Liver (tissue), 9 donors: ENCODE results near the gene MGAT5. TPM values are rescaled to one million over a fixed set of nuclear protein-coding genes. Genes with fewer than 3 reads are reported as not detected.

ENCODE experiments used
- DNase-seq: peaks from one replicate; pipeline ENCODE4 v3.0.0-alpha.2; 2017; ENCODE audit warnings: low spot score
- H3K27ac ChIP-seq, 2 donors: one replicate each; pipeline ENCODE4 v1.7.0; 2013; ENCODE audit warnings: inconsistent platforms in 2 of 2, low read length in 2 of 2, control low read depth in 1 of 2, low read depth in 1 of 2, mild to moderate bottlenecking in 1 of 2
- H3K27me3 ChIP-seq, 4 donors: one replicate each; pipeline versions ENCODE4 v1.6.1 to v1.7.0; 2013; ENCODE audit warnings: low read length in 3 of 4, inconsistent platforms in 1 of 4, mild to moderate bottlenecking in 1 of 4, moderate library complexity in 1 of 4; ENCODE audit not compliant: control insufficient read depth in 4 of 4, insufficient read depth in 4 of 4
- H3K36me3 ChIP-seq, 4 donors: one replicate each; pipeline versions ENCODE4 v1.6.1 to v1.7.0; 2013; ENCODE audit warnings: low read length in 3 of 4, mild to moderate bottlenecking in 3 of 4, low read depth in 1 of 4, moderate library complexity in 1 of 4; ENCODE audit not compliant: control insufficient read depth in 4 of 4, insufficient read depth in 3 of 4
- H3K4me1 ChIP-seq, 4 donors: one replicate each; pipeline versions ENCODE4 v1.6.1 to v1.7.0; 2013; ENCODE audit warnings: low read length in 3 of 4, mild to moderate bottlenecking in 3 of 4, moderate library complexity in 1 of 4; ENCODE audit not compliant: control insufficient read depth in 4 of 4, insufficient read depth in 4 of 4
- H3K4me3 ChIP-seq, 3 donors: one replicate each; pipeline versions ENCODE4 v1.6.1 to v1.7.0; 2013; ENCODE audit warnings: low read length in 3 of 3, control low read depth in 1 of 3, low read depth in 1 of 3, mild to moderate bottlenecking in 1 of 3
- H3K9ac ChIP-seq, 2 donors: one replicate each; pipeline ENCODE4 v1.7.0; 2013; ENCODE audit warnings: low read length in 2 of 2, mild to moderate bottlenecking in 2 of 2, moderate library complexity in 2 of 2, control low read depth in 1 of 2, low read depth in 1 of 2
- H3K9me3 ChIP-seq, 4 donors: one replicate each; pipeline versions ENCODE4 v1.6.1 to v1.7.0; 2013; ENCODE audit warnings: low read length in 3 of 4; ENCODE audit not compliant: control insufficient read depth in 4 of 4
- EGR1 ChIP-seq, 2 donors: IDR thresholded peaks; 2 replicates each; pipeline ENCODE4 v1.6.1; 2016 to 2018; ENCODE audit warnings: antibody characterized with exemption in 2 of 2, low read depth in 2 of 2
- FOXA1 ChIP-seq: IDR thresholded peaks from 2 replicates; pipeline ENCODE4 v1.6.1; 2016; ENCODE audit warnings: antibody characterized with exemption
- FOXA2 ChIP-seq: IDR thresholded peaks from 2 replicates; pipeline ENCODE4 v1.6.1; 2016; ENCODE audit warnings: antibody characterized with exemption
- GABPA ChIP-seq, 2 donors: IDR thresholded peaks in 1 of 2; conservative IDR thresholded peaks in 1 of 2; 2 replicates each; pipeline ENCODE4 v1.6.1; 2016; ENCODE audit warnings: antibody characterized with exemption in 2 of 2, mild to moderate bottlenecking in 1 of 2, moderate library complexity in 1 of 2
- HNF4A ChIP-seq, 2 donors: conservative IDR thresholded peaks; 2 replicates each; pipeline ENCODE4 v1.6.1; 2016; ENCODE audit warnings: antibody characterized with exemption in 2 of 2, mild to moderate bottlenecking in 2 of 2
- RXRA ChIP-seq, 2 donors: IDR thresholded peaks; 2 replicates each; pipeline ENCODE4 v1.6.1; 2017 to 2018; ENCODE audit warnings: antibody characterized with exemption in 2 of 2, mild to moderate bottlenecking in 1 of 2
- TAF1 ChIP-seq: conservative IDR thresholded peaks from 2 replicates; pipeline ENCODE4 v1.6.1; 2016; ENCODE audit warnings: antibody characterized with exemption, mild to moderate bottlenecking
- WGBS: extraction: QIAGEN DNeasy Blood & Tissue Kit; methylation state at CpG from one replicate; pipeline ENCODE4 v1.1.7; 2013; 5-methylcytosine and 5-hydroxymethylcytosine counted together
- polyA plus RNA-seq, 2 donors: library from polyadenylated mRNA; stranded (reverse) in 1 of 2; unstranded in 1 of 2; fragments of 200-250 nt in 1 of 2; fragments of >200 nt in 1 of 2; fragmentation: Nextera tagmentation in 1 of 2; extraction: Ambion mirVana in 1 of 2; gene quantifications; one replicate each; pipeline versions ENCODE4 v1.2.1 to v1.2.3, GENCODE V29; 2013 to 2015
- total RNA-seq, 2 donors: library from RNA; depleted of rRNA; stranded (reverse); fragments of >200 nt; gene quantifications; one replicate each; pipeline ENCODE4 v1.2.3, GENCODE V29; 2014
- TF ChIP-seq, protein P1 (sequence below): IDR thresholded peaks from 2 replicates; pipeline ENCODE4 v1.6.1; 2016; ENCODE audit warnings: antibody characterized with exemption, mild to moderate bottlenecking
- TF ChIP-seq, protein P2 (sequence below): IDR thresholded peaks from 2 replicates; pipeline ENCODE4 v1.6.1; 2016; ENCODE audit warnings: antibody characterized with exemption
- TF ChIP-seq, protein P3 (sequence below): fragments of 150-350 bp; IDR thresholded peaks from 2 replicates; pipeline ENCODE4 v1.5.1; 2017; ENCODE audit warnings: improper control_type of control experiment, low read depth, low read length; ENCODE audit not compliant: missing input control
- TF ChIP-seq, protein P4 (sequence below): IDR thresholded peaks from 2 replicates; pipeline ENCODE4 v1.6.1; 2016; ENCODE audit warnings: antibody characterized with exemption
- donor health status: healthy.
- donor health status: healthy.
- donor health status: healthy.
- donor health status: healthy.
- donor health status: healthy.

The MGAT5 gene
- total and polyA plus RNA-seq, 4 donors, result 1.8 to 12.7 (median 5.6) TPM

DNA sequence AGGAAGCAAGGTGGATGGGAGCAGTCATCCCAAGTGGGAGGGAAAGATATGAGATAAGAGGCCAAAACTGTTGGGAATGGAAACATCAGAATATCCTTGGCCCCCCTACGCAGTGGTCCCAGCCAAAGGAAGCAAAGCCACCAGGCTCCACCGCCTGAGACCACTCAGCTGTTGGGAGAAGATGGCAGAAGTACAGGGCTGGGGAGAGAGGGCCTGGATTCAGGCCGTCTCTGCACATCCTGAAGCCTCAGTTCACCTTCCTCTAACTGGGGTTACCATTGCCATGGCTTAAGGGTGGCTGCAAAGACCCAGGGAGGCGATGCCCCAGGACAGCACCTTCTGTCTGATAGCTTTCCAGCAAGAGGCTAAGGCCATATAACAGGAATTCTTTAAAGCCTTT, 193.8 kb downstream of the MGAT5 start:
- no peak overlapping the region for H3K27ac ChIP-seq

DNA sequence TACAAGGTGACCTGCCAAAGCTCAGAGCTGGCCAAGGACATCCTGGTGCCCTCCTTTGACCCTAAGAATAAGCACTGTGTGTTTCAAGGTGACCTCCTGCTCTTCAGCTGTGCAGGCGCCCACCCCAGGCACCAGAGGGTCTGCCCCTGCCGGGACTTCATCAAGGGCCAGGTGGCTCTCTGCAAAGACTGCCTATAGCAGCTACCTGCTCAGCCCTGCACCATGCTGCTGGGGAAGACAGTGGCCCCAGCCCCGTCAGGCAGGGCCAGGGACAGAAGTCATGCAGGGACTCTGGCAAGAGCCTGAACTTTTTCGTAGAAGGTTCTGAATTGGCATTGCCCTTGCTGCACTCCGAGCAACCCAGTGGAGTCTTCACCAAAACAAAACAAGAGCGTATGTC, 194.8 kb downstream of the MGAT5 start:
- Histone ChIP-seq H3K27me3 (no peaks in the 10 kb centered on the region), H3K27ac (no peak overlapping the region), H3K36me3 (peaks cover 0 to 5% (median under 1%) of the 10 kb centered on the region in 4 donors), H3K9ac (no peak overlapping the region), H3K4me3 (no peak overlapping the region), H3K4me1 (peaks cover 4 to 15% (median 9%) of the 10 kb centered on the region in 4 donors), H3K9me3 (no peaks in the 10 kb centered on the region)
- WGBS, result 96% methylated on average over 6 of the region's 6 CpGs
- no peak for TF ChIP-seq EGR1 (IDR thresholded peaks at IDR 0.05; ENCODE audit: low read depth in 2 of 2)
- TF ChIP-seq FOXA2, result no peak
- TF ChIP-seq GABPA (IDR thresholded peaks at IDR 0.05 in 1 of 2, conservative IDR thresholded peaks at IDR 0.05 in 1 of 2), result no peak
- TF ChIP-seq RXRA (IDR thresholded peaks at IDR 0.05), result no peak
- TF ChIP-seq, protein P1, sequence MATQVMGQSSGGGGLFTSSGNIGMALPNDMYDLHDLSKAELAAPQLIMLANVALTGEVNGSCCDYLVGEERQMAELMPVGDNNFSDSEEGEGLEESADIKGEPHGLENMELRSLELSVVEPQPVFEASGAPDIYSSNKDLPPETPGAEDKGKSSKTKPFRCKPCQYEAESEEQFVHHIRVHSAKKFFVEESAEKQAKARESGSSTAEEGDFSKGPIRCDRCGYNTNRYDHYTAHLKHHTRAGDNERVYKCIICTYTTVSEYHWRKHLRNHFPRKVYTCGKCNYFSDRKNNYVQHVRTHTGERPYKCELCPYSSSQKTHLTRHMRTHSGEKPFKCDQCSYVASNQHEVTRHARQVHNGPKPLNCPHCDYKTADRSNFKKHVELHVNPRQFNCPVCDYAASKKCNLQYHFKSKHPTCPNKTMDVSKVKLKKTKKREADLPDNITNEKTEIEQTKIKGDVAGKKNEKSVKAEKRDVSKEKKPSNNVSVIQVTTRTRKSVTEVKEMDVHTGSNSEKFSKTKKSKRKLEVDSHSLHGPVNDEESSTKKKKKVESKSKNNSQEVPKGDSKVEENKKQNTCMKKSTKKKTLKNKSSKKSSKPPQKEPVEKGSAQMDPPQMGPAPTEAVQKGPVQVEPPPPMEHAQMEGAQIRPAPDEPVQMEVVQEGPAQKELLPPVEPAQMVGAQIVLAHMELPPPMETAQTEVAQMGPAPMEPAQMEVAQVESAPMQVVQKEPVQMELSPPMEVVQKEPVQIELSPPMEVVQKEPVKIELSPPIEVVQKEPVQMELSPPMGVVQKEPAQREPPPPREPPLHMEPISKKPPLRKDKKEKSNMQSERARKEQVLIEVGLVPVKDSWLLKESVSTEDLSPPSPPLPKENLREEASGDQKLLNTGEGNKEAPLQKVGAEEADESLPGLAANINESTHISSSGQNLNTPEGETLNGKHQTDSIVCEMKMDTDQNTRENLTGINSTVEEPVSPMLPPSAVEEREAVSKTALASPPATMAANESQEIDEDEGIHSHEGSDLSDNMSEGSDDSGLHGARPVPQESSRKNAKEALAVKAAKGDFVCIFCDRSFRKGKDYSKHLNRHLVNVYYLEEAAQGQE, result no peak
- TF ChIP-seq, protein P2, sequence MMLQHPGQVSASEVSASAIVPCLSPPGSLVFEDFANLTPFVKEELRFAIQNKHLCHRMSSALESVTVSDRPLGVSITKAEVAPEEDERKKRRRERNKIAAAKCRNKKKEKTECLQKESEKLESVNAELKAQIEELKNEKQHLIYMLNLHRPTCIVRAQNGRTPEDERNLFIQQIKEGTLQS, result no peak
- no peak for TF ChIP-seq FOXA1
- TF ChIP-seq TAF1, result no peak
- TF ChIP-seq, protein P3, sequence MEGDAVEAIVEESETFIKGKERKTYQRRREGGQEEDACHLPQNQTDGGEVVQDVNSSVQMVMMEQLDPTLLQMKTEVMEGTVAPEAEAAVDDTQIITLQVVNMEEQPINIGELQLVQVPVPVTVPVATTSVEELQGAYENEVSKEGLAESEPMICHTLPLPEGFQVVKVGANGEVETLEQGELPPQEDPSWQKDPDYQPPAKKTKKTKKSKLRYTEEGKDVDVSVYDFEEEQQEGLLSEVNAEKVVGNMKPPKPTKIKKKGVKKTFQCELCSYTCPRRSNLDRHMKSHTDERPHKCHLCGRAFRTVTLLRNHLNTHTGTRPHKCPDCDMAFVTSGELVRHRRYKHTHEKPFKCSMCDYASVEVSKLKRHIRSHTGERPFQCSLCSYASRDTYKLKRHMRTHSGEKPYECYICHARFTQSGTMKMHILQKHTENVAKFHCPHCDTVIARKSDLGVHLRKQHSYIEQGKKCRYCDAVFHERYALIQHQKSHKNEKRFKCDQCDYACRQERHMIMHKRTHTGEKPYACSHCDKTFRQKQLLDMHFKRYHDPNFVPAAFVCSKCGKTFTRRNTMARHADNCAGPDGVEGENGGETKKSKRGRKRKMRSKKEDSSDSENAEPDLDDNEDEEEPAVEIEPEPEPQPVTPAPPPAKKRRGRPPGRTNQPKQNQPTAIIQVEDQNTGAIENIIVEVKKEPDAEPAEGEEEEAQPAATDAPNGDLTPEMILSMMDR, result no peak
- no peak for DNase-seq

More for the DNA sequence above, 193.8 kb downstream of the MGAT5 start:
- Histone ChIP-seq H3K4me1 (peaks cover 4 to 15% (median 9%) of the 10 kb centered on the region in 4 donors), H3K4me3 (no peak overlapping the region), H3K36me3 (peaks cover 0 to 5% (median under 1%) of the 10 kb centered on the region in 4 donors), H3K9ac (no peak overlapping the region), H3K9me3 (no peaks in the 10 kb centered on the region), H3K27me3 (no peaks in the 10 kb centered on the region)
- no peak for DNase-seq
- WGBS, result 96% methylated on average over 4 of the region's 4 CpGs
- TF ChIP-seq GABPA (IDR thresholded peaks at IDR 0.05 in 1 of 2, conservative IDR thresholded peaks at IDR 0.05 in 1 of 2) (no peak), HNF4A (conservative IDR thresholded peaks at IDR 0.05) (no peak), TAF1 (no peak), FOXA2 (no peak), RXRA (IDR thresholded peaks at IDR 0.05) (no peak), FOXA1 (no peak)
- TF ChIP-seq, protein P2, result no peak
- TF ChIP-seq, protein P3, result no peak
- TF ChIP-seq, protein P4, sequence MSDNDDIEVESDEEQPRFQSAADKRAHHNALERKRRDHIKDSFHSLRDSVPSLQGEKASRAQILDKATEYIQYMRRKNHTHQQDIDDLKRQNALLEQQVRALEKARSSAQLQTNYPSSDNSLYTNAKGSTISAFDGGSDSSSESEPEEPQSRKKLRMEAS, result no peak
- TF ChIP-seq, protein P1, result no peak
